Astrocyte of the spinal cord (primary cell): ENCODE results near the gene IFNG-AS1.

Experiments used
- DNase-seq: peaks from one replicate; pipeline ENCODE4 v3.0.0; 2011; ENCODE audit warnings: low read depth, low spot score
- H3K4me3 ChIP-seq: 2 replicates; pipeline ENCODE4 v1.5.1; 2011; ENCODE audit warnings: low read depth, mild to moderate bottlenecking, low read length, moderate library complexity
- in situ Hi-C: cut with HindIII; loops from 2 replicates; pipeline ENCODE4 v1.10.0; 2017; ENCODE audit warnings: low sequenced_read_pairs
- TF ChIP-seq, protein P1 (sequence below): IDR thresholded peaks from 2 replicates; pipeline ENCODE4 v1.5.1; 2012; ENCODE audit warnings: low read depth, mild to moderate bottlenecking, low read length, inconsistent platforms

Gene IFNG-AS1

DNA sequence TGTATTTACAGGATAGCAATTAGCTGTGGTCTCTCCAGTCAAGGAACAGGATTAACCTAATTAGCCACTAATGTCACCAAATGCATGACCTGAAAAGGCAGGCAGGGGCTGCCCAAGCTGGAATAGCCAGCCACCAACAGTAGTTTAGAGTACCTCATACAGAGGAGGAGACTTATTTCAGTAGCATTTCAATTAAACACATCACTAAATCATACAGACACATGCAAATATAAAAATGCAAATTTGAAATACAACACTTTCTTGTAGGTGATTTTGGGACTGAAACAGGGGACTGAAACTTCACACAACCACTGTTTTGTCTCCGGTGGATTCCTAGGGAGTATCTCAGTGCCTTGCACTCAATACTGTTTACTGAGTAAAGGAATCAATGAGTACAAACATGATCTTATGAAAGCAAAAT is 636 bp upstream of the IFNG-AS1 start:
- H3K4me3 ChIP-seq = no peak overlapping the region
- TF ChIP-seq, protein P1, sequence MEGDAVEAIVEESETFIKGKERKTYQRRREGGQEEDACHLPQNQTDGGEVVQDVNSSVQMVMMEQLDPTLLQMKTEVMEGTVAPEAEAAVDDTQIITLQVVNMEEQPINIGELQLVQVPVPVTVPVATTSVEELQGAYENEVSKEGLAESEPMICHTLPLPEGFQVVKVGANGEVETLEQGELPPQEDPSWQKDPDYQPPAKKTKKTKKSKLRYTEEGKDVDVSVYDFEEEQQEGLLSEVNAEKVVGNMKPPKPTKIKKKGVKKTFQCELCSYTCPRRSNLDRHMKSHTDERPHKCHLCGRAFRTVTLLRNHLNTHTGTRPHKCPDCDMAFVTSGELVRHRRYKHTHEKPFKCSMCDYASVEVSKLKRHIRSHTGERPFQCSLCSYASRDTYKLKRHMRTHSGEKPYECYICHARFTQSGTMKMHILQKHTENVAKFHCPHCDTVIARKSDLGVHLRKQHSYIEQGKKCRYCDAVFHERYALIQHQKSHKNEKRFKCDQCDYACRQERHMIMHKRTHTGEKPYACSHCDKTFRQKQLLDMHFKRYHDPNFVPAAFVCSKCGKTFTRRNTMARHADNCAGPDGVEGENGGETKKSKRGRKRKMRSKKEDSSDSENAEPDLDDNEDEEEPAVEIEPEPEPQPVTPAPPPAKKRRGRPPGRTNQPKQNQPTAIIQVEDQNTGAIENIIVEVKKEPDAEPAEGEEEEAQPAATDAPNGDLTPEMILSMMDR = no peak
- in situ Hi-C loops = no loop called here
- no peak for DNase-seq

DNA sequence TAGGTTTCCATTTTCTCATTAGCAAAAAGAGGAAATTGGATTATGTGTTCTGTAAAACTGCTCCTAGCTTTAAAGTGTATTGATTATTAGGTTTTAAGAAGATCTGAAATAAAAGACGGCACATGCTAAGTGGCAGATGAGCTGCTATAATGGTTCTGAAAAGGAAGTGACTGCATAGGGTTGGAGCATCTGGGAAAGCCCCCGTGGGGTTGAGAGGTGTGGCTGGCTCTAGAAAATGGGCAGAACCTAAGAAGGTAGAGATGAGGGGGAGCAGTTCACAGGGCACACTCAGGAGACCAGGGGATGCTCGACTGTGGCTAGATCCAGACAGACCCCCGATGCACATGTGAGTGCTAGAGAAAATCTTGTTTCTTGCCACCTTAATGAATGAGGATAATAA is 1.9 kb downstream of the IFNG-AS1 start:
- no peak overlapping the region for H3K4me3 ChIP-seq
- in situ Hi-C loops = no loop called here
- DNase-seq = no peak
- TF ChIP-seq, protein P1 = no peak

DNA sequence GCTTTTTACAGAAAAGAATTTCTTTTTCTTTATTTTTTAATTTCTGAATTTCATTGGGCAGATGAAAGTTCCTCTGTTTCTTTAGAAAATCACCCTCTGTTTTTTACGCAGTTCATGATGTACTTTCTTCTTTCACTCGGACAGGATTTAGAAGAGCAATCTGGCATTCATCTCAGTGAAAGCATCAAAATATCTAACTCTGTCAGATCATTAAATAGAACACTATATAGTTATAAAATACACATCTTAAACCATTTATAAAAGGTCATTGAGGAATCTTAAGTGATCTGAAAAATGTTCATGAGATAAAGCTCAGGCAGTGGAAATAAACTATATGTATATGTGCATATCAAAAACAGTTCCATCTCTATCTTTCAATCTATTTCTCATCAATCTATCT is 3.9 kb downstream of the IFNG-AS1 start:
- in situ Hi-C loops = no loop called here
- TF ChIP-seq, protein P1 = no peak
- no peak overlapping the region for H3K4me3 ChIP-seq
- DNase-seq = no peak

DNA sequence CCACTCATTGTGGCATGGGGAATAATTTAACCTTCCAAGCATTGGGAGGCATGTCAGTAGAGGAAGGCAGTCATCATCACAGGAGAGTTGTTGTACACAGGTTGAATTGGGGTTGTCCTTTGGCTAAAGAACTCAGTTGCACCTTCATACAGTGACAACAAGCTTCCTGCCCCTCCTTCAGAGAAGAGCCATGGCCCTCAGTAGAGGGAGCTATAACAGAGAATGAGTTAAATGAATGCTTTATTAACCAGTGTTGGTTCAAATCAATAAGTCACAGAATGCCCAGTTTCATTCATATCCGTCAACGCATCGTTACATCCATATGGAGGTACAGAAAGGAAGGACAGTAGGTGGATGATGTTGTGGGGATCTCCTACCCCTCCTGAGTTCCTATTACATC is 4.8 kb downstream of the IFNG-AS1 start:
- in situ Hi-C loops = no loop called here
- TF ChIP-seq, protein P1 = no peak
- no peak for DNase-seq

DNA sequence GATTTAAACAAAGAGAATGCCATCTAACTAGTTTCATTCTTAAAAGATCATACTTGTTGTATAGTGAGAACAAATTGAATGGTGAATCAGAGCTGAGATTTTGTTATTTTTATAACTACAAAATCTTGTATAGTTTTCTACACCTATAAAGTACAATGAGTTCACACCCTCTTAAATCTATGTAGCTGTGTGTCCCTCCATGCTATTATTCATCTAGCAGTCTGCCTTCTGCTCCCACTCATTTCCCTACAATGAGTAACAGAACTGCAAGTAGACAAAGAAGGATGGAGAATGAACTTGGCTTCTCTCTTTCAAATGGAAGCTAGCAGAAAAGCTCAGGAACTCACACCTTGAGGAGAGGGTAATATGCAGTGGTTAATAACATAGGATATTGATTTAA is 7.1 kb downstream of the IFNG-AS1 start:
- TF ChIP-seq, protein P1 = no peak
- H3K4me3 ChIP-seq = no peak overlapping the region
- in situ Hi-C loops = no loop called here
- DNase-seq = no peak

More for the DNA sequence above, 4.8 kb downstream of the IFNG-AS1 start:
- H3K4me3 ChIP-seq = no peak overlapping the region

DNA sequence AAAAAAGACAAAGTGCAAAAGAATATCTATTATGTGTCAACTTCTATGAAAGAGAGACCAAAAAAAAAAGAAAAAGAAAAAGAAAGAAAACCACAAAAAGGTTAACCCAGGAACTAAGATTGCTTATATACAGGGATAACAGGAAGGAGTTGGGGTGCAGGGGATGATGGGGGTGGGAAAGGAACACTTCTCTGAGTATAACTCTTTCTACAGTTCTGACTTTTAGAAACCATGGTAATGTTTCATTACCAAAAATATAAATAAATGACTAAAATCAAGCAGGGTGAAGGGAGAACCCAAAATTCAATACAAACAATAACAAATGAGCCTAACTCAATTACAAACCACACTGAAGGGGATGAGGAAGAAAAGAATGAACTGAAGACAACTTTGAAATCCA is 9.1 kb downstream of the IFNG-AS1 start:
- TF ChIP-seq, protein P1 = no peak
- DNase-seq = no peak
- in situ Hi-C loops = no loop called here
- no peak overlapping the region for H3K4me3 ChIP-seq

DNA sequence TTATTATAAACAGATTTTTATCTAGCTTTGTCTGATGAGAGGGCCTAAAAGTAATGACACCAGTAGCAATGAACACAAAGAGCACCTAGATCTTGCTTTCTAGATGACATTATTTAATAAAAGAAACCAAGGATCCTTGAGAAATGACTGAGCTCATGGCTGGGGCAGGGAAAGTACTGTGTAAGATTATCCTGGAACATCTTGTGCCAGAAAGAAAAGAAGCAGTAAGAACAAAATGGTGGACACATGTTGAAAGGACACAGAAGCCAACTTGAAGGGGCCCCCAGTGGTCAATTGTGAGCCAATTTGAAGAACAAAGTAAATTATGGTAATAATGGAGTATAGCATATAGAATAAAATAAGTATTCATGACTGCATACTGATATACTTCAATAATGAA is 10.0 kb downstream of the IFNG-AS1 start:
- TF ChIP-seq, protein P1 = no peak
- no peak for DNase-seq
- no peak overlapping the region for H3K4me3 ChIP-seq
- in situ Hi-C loops = no loop called here
